ENCODE results near the gene ST8SIA4. TPM values are rescaled to one million over a fixed set of nuclear protein-coding genes. Genes with fewer than 3 reads are reported as not detected.
A peak's percentile ranks its signal among the peaks of the same experiment; 100 is the strongest.

ST8SIA4 gene
- total and polyA plus RNA-seq, 2 donors (not counting 1 experiment from before 2014, with no cell fraction given), result 9.5 to 42.6 TPM

- Mint-ChIP-seq H3K27ac (peak overlapping the region; percentile 76), H3K4me1 (peaks cover 41% of the 10 kb centered on the region), H3K4me3 (peak overlapping the region; percentile 68), H3K9me3 (ENCODE audit: insufficient read depth) (no peaks in the 10 kb centered on the region), H3K27me3 (no peaks in the 10 kb centered on the region)
- Histone ChIP-seq H3K4me2 (replicated peaks; ENCODE audit: low read depth, low read length, poor library complexity, severe bottlenecking) (peak overlapping the region; percentile 69), H3K27ac (ENCODE audit: low read length in 2 of 2) (peak overlapping the region; percentile 51 to 84), H3K9ac (ENCODE audit: low read length) (peak overlapping the region; percentile 47), H3K79me2 (ENCODE audit: control insufficient read depth, insufficient read depth, low read length) (peaks cover 30% of the 10 kb centered on the region), H4K20me1 (ENCODE audit: control insufficient read depth, insufficient read depth, low read length, poor library complexity, severe bottlenecking) (no peaks in the 10 kb centered on the region), H3K36me3 (replicated peaks in 1 of 2; ENCODE audit: control extremely low read depth in 1 of 2, control insufficient read depth in 1 of 2, extremely low read depth in 1 of 2, insufficient read depth in 2 of 2, low read length in 1 of 2) (peaks cover 0 to 9% of the 10 kb centered on the region in 2 experiments), H3K4me1 (ENCODE audit: control insufficient read depth in 2 of 2, insufficient read depth in 2 of 2, low read length in 2 of 2) (peaks cover 37 to 51% of the 10 kb centered on the region in 2 donors), H3K27me3 (replicated peaks in 1 of 4; ENCODE audit: control extremely low read depth in 1 of 4, control insufficient read depth in 3 of 4, insufficient read depth in 4 of 4, low read length in 3 of 4) (no peaks in the 10 kb centered on the region), H3K9me3 (ENCODE audit: control extremely low read depth in 1 of 3, control insufficient read depth in 2 of 3, insufficient read depth in 1 of 3, low read length in 2 of 3) (no peaks in the 10 kb centered on the region), H3K4me3 (ENCODE audit: control extremely low read depth in 1 of 5, extremely low read depth in 1 of 5, insufficient read depth in 1 of 5, low read depth in 2 of 5, low read length in 4 of 5) (peak overlapping the region in 3 of 5 experiments; percentile 3 to 49 (median 16)), H2AFZ (ENCODE audit: insufficient read depth, low read depth, low read length, poor library complexity, severe bottlenecking) (peak overlapping the region; percentile 12)
- ATAC-seq (ENCODE audit: low read depth), result peak; percentile 95
- 0% methylated on average over 1 of the region's 3 CpGs for WGBS (ENCODE audit: insufficient coverage)
- TF ChIP-seq, protein P1, sequence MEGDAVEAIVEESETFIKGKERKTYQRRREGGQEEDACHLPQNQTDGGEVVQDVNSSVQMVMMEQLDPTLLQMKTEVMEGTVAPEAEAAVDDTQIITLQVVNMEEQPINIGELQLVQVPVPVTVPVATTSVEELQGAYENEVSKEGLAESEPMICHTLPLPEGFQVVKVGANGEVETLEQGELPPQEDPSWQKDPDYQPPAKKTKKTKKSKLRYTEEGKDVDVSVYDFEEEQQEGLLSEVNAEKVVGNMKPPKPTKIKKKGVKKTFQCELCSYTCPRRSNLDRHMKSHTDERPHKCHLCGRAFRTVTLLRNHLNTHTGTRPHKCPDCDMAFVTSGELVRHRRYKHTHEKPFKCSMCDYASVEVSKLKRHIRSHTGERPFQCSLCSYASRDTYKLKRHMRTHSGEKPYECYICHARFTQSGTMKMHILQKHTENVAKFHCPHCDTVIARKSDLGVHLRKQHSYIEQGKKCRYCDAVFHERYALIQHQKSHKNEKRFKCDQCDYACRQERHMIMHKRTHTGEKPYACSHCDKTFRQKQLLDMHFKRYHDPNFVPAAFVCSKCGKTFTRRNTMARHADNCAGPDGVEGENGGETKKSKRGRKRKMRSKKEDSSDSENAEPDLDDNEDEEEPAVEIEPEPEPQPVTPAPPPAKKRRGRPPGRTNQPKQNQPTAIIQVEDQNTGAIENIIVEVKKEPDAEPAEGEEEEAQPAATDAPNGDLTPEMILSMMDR (IDR thresholded peaks at IDR 0.05), result no peak
- TF ChIP-seq EZH2 (IDR thresholded peaks at IDR 0.05; ENCODE audit: borderline replicate concordance, insufficient read depth, low read depth, low read length, poor library complexity, severe bottlenecking), result no peak
- ChIA-PET CTCF (interaction anchor here (1.0 to 1.2 kb wide), 2 partner anchors 48 to 49 kb away, joined by 3 to 4 read pairs; no protein-coding TSS in a partner anchor), POLR2A (no interaction called here)
- intact Hi-C loops (cut with micrococcal nuclease), result loop anchor here (1.0 to 2.0 kb wide), 3 partner anchors 15 to 72 kb away; no protein-coding TSS in a partner anchor
- DNase-seq, result peak; percentile 82
These were observed 50.1 kb downstream of the ST8SIA4 start for GRCh38 chr5:100852988-100853449.

DNA sequence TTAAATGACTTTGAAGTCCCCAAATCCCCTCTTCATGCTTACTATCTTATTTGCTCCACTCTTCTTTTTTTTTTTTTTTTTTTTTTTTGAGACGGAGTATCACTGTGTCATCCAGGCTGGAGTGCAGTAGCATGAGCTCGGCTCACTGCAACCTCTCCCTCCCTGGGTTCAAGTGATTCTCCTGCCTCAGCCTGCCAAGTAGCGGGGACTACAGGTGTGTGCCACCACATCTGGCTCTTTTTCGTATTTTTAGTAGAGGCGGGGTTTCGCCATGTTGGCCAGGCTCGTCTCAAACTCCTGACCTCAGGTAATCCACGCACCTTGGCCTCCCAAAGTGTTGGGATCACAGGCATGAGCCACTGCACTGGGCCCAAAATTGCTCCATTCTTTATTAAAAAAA lies 51.0 kb downstream of the ST8SIA4 start:
- Mint-ChIP-seq H3K9me3 (ENCODE audit: insufficient read depth) (no peaks in the 10 kb centered on the region), H3K27ac (no peak overlapping the region), H3K4me1 (peaks cover 43% of the 10 kb centered on the region), H3K27me3 (no peaks in the 10 kb centered on the region), H3K4me3 (no peak overlapping the region)
- Histone ChIP-seq H3K9ac (ENCODE audit: low read length) (no peak overlapping the region), H3K4me1 (ENCODE audit: control insufficient read depth in 2 of 2, insufficient read depth in 2 of 2, low read length in 2 of 2) (peaks cover 37 to 53% of the 10 kb centered on the region in 2 donors), H3K36me3 (replicated peaks in 1 of 2; ENCODE audit: control extremely low read depth in 1 of 2, control insufficient read depth in 1 of 2, extremely low read depth in 1 of 2, insufficient read depth in 2 of 2, low read length in 1 of 2) (peaks cover 0 to 15% of the 10 kb centered on the region in 2 experiments), H3K4me3 (ENCODE audit: control extremely low read depth in 1 of 5, extremely low read depth in 1 of 5, insufficient read depth in 1 of 5, low read depth in 2 of 5, low read length in 4 of 5) (no peak overlapping the region), H3K27me3 (replicated peaks in 1 of 4; ENCODE audit: control extremely low read depth in 1 of 4, control insufficient read depth in 3 of 4, insufficient read depth in 4 of 4, low read length in 3 of 4) (no peaks in the 10 kb centered on the region), H3K4me2 (replicated peaks; ENCODE audit: low read depth, low read length, poor library complexity, severe bottlenecking) (peak overlapping the region; percentile 69), H4K20me1 (ENCODE audit: control insufficient read depth, insufficient read depth, low read length, poor library complexity, severe bottlenecking) (no peaks in the 10 kb centered on the region), H2AFZ (ENCODE audit: insufficient read depth, low read depth, low read length, poor library complexity, severe bottlenecking) (no peak overlapping the region), H3K27ac (ENCODE audit: low read length in 2 of 2) (peak overlapping the region in 1 of 2 donors; percentile 84), H3K9me3 (ENCODE audit: control extremely low read depth in 1 of 3, control insufficient read depth in 2 of 3, insufficient read depth in 1 of 3, low read length in 2 of 3) (no peaks in the 10 kb centered on the region), H3K79me2 (ENCODE audit: control insufficient read depth, insufficient read depth, low read length) (peaks cover 39% of the 10 kb centered on the region)
- intact Hi-C loops (cut with micrococcal nuclease), result loop anchor here (2.0 kb wide), 1 partner anchor 71 kb away; no protein-coding TSS in a partner anchor
- 93% methylated on average over 6 of the region's 8 CpGs for WGBS (ENCODE audit: insufficient coverage)
- DNase-seq, result no peak
- ChIA-PET POLR2A (interaction anchor here (0.7 to 0.8 kb wide), 2 partner anchors 24 to 77 kb away, joined by 5 to 8 read pairs; no protein-coding TSS in a partner anchor), CTCF (interaction anchor here (0.7 to 1.9 kb wide), 3 partner anchors 15 to 78 kb away, joined by 3 to 13 read pairs (median 3); no protein-coding TSS in a partner anchor)
- ATAC-seq (ENCODE audit: low read depth), result no peak
- TF ChIP-seq EZH2 (IDR thresholded peaks at IDR 0.05; ENCODE audit: borderline replicate concordance, insufficient read depth, low read depth, low read length, poor library complexity, severe bottlenecking), result no peak
- TF ChIP-seq, protein P1 (IDR thresholded peaks at IDR 0.05), result no peak

All from B cell (primary cell).